Muscle layer of colon (tissue), 2 donors: ENCODE measurements around the gene OPCML.

Experiments
- H3K27ac ChIP-seq: one replicate; pipeline ENCODE4 v1.7.0; 2013; ENCODE audit warnings: low read depth, mild to moderate bottlenecking, low read length, moderate library complexity
- H3K27me3 ChIP-seq, 2 donors: one replicate each; pipeline ENCODE4 v1.7.0; 2013; ENCODE audit warnings: low read length in 2 of 2, mild to moderate bottlenecking in 2 of 2; ENCODE audit not compliant: insufficient read depth in 2 of 2, control insufficient read depth in 1 of 2
- H3K36me3 ChIP-seq: one replicate; pipeline ENCODE4 v1.7.0; 2013; ENCODE audit warnings: mild to moderate bottlenecking, low read length; ENCODE audit not compliant: insufficient read depth
- H3K4me1 ChIP-seq: one replicate; pipeline ENCODE4 v1.7.0; 2013; ENCODE audit warnings: mild to moderate bottlenecking, low read length; ENCODE audit not compliant: insufficient read depth
- H3K4me3 ChIP-seq, 2 donors: one replicate each; pipeline ENCODE4 v1.7.0; 2013; ENCODE audit warnings: low read length in 2 of 2, low read depth in 1 of 2, mild to moderate bottlenecking in 1 of 2, moderate library complexity in 1 of 2
- H3K9ac ChIP-seq: one replicate; pipeline ENCODE4 v1.7.0; 2013; ENCODE audit warnings: low read length
- H3K9me3 ChIP-seq: one replicate; pipeline ENCODE4 v1.7.0; 2013; ENCODE audit warnings: mild to moderate bottlenecking, low read length
- donor health status: abdominal sarcoma.
- donor health status: Adenocarcinoma of cecum.

Gene OPCML

DNA sequence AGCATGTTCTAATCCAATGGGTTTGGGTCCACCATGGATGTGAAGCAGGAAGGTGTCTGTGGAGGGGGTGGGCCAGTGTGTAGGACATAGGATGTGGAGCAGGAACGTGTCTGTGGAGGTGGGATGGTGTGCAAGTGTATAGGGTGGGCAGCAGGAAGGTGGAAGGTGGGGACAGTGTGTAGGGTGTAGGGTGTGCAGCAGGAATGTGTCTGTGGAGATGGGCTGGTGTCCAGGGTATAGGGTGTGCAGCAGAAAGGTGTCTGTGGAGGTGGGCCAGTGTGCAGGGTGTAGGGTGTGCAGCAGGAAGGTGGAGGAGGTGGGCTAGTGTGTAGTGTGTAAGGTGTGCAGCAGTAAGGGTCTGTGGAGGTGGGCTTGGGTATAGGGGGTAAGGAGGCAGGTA lies 1093.9 kb downstream of the OPCML start:
- H3K36me3 ChIP-seq, result no peaks in the 10 kb centered on the region
- no peak overlapping the region for H3K9ac ChIP-seq
- no peak overlapping the region for H3K4me3 ChIP-seq
- H3K4me1 ChIP-seq, result no peaks in the 10 kb centered on the region
- no peak overlapping the region for H3K27ac ChIP-seq
- no peaks in the 10 kb centered on the region for H3K27me3 ChIP-seq
- no peaks in the 10 kb centered on the region for H3K9me3 ChIP-seq

DNA sequence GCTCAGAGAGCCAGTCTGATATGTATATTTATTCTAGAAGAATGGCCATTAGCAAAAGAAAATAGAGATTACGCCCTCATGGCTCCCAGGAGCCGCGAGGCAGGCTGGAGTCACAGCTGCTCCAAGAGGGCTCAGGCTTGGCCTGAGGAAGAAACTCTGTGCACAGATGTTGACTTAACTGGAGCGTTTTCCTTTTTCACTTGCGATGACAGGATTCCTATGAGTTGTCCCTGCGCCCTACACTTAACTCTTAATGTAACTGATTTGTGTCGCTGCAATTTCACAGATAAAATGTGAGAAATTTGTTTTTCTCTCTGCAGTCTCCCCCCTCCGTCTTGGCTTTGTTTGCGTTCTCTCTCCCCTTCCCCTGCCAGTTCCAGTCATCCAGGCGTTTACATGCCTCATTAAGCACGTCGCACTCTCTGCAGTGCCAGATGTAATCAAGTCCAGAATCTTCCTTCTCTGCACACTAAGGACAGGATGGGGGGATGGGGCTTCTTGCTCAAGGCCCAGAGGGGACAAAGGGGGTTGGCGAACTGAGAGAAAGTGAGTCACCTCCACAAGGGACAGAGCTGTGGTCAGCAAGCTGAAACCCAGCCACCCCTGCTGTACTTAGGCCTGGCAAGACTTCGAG lies 1101.8 kb downstream of the OPCML start:
- no peak overlapping the region for H3K27ac ChIP-seq
- H3K9me3 ChIP-seq, result no peaks in the 10 kb centered on the region
- H3K9ac ChIP-seq, result no peak overlapping the region
- no peaks in the 10 kb centered on the region for H3K4me1 ChIP-seq
- H3K36me3 ChIP-seq, result no peaks in the 10 kb centered on the region
- H3K27me3 ChIP-seq, result no peaks in the 10 kb centered on the region
- H3K4me3 ChIP-seq, result no peak overlapping the region

DNA sequence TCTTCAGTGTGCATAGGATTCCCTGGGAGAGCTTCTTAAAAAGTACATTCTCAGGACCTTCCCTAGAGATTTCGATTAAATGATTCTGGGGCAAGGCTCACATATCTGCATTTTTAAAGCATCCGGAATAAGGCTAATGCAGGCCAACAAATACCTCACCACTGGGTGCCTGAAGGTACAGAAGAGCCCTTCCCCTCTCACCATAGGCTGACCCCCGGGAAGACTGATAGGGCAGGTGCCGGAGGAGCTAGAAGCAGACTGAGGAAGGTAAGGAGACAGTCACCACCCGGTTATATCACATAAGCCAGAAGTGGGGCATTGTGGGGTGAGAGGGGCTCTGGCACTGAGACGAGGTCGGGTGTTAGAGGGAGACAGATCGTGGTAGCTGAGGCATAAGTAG lies 1102.6 kb downstream of the OPCML start:
- Histone ChIP-seq H3K27ac (no peak overlapping the region), H3K27me3 (no peaks in the 10 kb centered on the region), H3K36me3 (no peaks in the 10 kb centered on the region)

DNA sequence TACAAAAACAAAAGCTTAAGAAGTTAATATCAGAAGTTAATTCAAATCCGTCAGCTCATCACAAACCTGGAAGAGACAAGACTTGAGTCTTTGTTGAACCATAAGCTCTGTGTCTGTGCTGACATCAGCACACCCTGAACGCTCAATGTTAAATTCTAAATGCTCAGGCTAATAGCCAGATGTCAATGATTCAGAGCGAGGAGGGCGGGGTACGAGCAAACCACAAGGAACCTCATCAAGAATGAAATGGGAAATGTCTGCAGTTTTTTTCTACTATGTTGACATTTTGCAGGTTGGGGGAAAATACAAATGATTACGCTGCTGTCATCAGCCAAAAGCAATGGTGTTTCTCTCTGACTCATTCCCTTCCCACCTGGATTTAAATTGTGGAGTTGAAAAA lies 1104.7 kb downstream of the OPCML start:
- Histone ChIP-seq H3K4me3 (no peak overlapping the region), H3K36me3 (no peaks in the 10 kb centered on the region), H3K9ac (no peak overlapping the region), H3K27ac (no peak overlapping the region), H3K9me3 (no peaks in the 10 kb centered on the region), H3K27me3 (no peaks in the 10 kb centered on the region), H3K4me1 (no peaks in the 10 kb centered on the region)

More for the DNA sequence above, 1102.6 kb downstream of the OPCML start:
- no peaks in the 10 kb centered on the region for H3K9me3 ChIP-seq
- H3K4me1 ChIP-seq, result no peaks in the 10 kb centered on the region
- no peak overlapping the region for H3K9ac ChIP-seq
- H3K4me3 ChIP-seq, result no peak overlapping the region

DNA sequence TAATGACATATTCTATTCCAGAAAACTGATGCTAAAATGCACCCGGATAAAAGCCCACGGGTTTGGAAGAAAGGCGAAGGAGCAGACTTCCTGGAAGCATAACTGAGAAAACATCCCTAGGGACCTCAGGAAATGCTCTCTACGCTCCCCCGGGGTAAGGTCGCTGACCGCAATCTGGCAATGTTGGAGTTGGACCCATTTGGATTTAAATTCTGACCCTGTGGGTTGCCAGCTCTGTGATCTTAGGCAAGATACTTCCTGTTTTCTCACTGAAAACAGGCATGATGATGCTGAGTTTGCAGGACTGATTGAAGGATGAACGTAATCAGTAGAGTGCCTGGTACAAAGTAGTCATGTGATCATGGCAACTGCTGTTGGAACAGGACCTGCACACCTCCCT lies 1107.9 kb downstream of the OPCML start:
- no peaks in the 10 kb centered on the region for H3K4me1 ChIP-seq
- H3K27ac ChIP-seq, result no peak overlapping the region
- no peaks in the 10 kb centered on the region for H3K27me3 ChIP-seq
- no peaks in the 10 kb centered on the region for H3K36me3 ChIP-seq
- no peaks in the 10 kb centered on the region for H3K9me3 ChIP-seq
- H3K4me3 ChIP-seq, result no peak overlapping the region
- H3K9ac ChIP-seq, result no peak overlapping the region

DNA sequence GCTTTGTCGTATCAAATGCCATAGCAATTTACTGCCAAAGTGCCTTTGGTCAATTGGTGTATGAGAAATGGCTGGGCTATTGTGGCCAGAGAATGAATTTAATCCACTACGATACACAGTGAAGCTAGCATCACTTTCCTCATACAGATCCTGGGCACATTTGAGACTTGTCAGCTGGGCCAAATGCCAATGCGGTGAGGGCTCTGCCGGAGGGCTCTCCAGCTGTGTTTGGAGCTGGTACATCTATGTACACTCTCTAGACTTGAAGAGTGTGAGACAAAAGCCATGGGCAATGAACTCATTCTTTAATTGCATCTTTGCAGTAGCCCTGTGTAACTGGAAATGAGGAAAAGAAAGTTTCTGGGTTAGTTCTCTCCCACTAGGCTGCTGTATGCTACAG lies 1109.0 kb downstream of the OPCML start:
- H3K4me1 ChIP-seq, result no peaks in the 10 kb centered on the region
- no peaks in the 10 kb centered on the region for H3K27me3 ChIP-seq
- H3K27ac ChIP-seq, result no peak overlapping the region
- no peaks in the 10 kb centered on the region for H3K36me3 ChIP-seq
- H3K9ac ChIP-seq, result no peak overlapping the region
- no peaks in the 10 kb centered on the region for H3K9me3 ChIP-seq
- no peak overlapping the region for H3K4me3 ChIP-seq

DNA sequence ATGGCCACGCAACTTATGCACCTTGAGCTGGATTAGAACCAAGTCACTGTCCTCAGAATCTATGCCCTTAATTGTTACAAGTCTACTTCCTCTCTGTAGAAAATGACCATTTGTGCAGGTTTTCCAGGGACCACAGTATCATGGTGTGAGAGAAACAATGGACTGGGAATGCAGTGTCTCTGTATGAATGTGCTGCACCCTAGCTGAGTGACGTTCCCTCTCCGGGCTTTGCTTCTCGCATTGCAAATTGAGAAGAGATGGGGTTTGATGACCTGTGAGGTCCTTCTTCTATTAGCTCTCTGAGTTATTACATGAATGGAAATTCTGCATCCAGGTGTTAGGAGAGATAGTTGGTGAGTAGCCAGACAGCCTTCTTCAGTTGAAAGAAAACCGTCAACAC lies 1109.6 kb downstream of the OPCML start:
- Histone ChIP-seq H3K36me3 (no peaks in the 10 kb centered on the region), H3K27ac (no peak overlapping the region), H3K4me1 (no peaks in the 10 kb centered on the region), H3K9ac (no peak overlapping the region), H3K27me3 (no peaks in the 10 kb centered on the region), H3K9me3 (no peaks in the 10 kb centered on the region), H3K4me3 (no peak overlapping the region)

DNA sequence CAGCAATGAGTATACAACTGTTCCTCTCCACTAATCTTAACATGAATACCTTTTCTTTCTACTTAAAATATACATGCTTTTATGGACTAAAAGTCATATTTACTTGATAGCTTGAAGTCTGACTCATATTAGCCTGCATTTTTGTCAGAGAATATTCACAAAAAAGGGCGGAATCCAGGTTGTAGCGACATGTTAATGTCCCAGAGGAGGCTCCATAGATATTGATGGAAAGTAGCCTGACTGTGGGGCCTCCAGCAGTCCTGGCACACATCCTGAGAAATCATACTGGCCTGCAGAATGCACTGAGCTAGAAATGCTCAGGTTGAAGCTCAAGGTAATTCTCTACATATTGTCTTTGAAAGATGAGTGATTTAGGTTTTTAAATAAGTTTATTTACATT lies 1110.7 kb downstream of the OPCML start:
- Histone ChIP-seq H3K9ac (no peak overlapping the region), H3K27me3 (no peaks in the 10 kb centered on the region), H3K9me3 (no peaks in the 10 kb centered on the region), H3K27ac (no peak overlapping the region), H3K36me3 (no peaks in the 10 kb centered on the region), H3K4me1 (no peaks in the 10 kb centered on the region), H3K4me3 (no peak overlapping the region)

DNA sequence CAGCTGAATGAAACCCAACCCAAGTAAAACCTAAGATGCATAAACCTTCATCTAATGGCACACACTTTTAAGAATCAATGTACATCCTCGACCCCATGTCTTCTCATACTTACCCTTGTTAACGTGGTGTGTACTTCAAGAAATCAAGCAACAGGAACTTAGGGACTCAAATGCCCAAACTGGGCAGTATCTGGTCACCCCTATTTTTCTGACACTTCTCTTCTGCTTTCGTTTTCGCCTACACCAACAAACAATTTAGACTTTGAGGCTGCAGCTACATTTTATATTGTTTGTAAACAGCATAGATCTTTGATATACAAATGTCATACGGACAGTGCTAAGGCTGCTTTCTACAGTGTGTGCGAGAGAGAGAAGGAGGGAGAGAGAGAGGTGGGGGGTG lies 1117.8 kb downstream of the OPCML start:
- Histone ChIP-seq H3K27ac (no peak overlapping the region), H3K9ac (no peak overlapping the region), H3K4me3 (no peak overlapping the region), H3K27me3 (no peaks in the 10 kb centered on the region), H3K36me3 (no peaks in the 10 kb centered on the region), H3K4me1 (no peaks in the 10 kb centered on the region), H3K9me3 (no peaks in the 10 kb centered on the region)

DNA sequence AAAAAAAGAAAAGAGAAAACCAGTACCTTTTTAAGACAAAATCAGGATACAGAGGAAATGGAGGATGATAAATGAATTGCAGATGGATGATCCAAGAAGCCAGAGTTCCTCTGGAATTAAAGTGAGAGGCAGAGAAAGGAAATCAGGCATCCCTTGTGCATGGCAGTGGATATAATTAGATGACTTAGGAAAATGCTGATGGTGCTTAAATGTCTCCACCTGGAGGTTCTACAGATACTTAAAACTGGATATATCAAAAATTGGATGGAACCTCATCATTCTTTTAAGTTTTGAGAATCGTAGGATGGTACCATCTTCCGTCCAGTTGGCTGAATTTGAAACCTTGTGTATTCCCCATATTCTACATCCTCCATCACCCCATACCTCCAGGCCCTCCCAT lies 1121.9 kb downstream of the OPCML start:
- H3K9me3 ChIP-seq, result no peaks in the 10 kb centered on the region
- no peaks in the 10 kb centered on the region for H3K36me3 ChIP-seq
- H3K27ac ChIP-seq, result no peak overlapping the region
- no peak overlapping the region for H3K9ac ChIP-seq
- H3K27me3 ChIP-seq, result no peaks in the 10 kb centered on the region
- no peak overlapping the region for H3K4me3 ChIP-seq
- no peaks in the 10 kb centered on the region for H3K4me1 ChIP-seq

DNA sequence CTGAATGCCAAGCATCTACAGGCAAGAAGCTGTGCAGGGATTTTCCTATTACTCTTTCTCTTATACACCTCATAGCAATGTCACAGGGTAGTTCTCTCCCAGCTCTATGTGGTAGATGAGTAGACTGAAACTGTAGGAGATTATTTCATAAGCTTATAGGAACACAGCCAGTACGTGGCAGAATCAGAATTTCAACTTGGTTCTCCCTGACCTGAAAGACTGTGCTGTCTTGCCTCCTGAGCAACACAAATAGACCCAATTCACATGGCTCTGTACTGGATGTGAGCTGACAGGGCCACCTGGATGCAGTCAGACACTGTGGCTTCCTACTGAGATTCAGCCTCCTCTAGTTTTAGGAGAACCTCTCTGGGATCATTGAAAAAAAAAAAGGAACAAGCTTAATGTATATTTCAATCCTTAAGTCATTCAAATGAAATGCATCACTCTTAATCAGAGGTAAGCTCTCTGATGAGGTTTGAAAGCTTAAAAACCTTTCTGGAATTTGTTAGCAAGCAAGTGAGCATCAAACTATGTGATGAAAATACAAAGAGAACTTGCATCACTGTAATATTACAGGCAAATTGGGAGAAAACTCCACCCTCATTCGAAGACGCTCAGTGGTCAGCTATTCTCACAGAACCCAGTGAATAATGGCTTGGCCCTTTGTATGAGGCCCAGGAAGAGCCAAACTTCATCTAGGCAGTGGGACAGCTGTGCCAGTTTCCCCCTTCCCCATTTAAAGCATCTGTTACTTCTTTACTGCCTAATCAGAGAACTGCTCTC lies 1122.5 kb downstream of the OPCML start:
- Histone ChIP-seq H3K27me3 (no peaks in the 10 kb centered on the region), H3K4me3 (no peak overlapping the region), H3K27ac (no peak overlapping the region), H3K9ac (no peak overlapping the region), H3K4me1 (no peaks in the 10 kb centered on the region), H3K9me3 (no peaks in the 10 kb centered on the region), H3K36me3 (no peaks in the 10 kb centered on the region)

DNA sequence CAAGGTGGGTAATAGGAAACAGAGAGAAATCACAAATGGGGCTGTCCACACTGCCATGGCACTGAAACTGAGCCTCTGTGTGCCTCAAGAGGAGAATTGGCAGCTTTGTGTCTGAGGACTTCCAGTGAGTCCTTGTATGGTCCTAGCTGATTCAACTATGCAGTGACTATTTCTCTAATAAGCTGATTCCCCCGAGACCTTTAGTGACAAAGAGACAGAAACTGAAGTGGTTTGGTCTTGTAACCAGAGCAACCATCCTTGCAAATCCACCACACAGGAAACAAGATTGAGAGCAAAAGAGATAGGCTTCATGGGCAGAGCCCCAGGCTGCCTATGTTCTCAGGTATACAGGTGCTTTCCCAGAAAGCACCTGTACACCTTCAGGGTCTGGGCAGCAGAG lies 1123.4 kb downstream of the OPCML start:
- Histone ChIP-seq H3K36me3 (no peaks in the 10 kb centered on the region), H3K4me3 (no peak overlapping the region), H3K9me3 (no peaks in the 10 kb centered on the region), H3K27me3 (no peaks in the 10 kb centered on the region), H3K9ac (no peak overlapping the region), H3K4me1 (no peaks in the 10 kb centered on the region), H3K27ac (no peak overlapping the region)
